Measurements from ENCODE around the gene C1QA.

The C1QA gene

GRCh38 chr1:22636927-22637326, 499 bp downstream of the C1QA start:
- no peaks in the 10 kb centered on the region for H3K9me2 ChIP-seq (ENCODE audit: low read depth, low read length)
- no peak overlapping the region for H3K9ac ChIP-seq (ENCODE audit: low read length)
- no peak overlapping the region for H2AFZ ChIP-seq (ENCODE audit: low read length)
- no peak overlapping the region for H3K4me3 ChIP-seq (ENCODE audit: low read depth, low read length, poor library complexity, severe bottlenecking)
- H4K20me1 ChIP-seq (ENCODE audit: insufficient read depth, low read length), result no peaks in the 10 kb centered on the region
- H3K79me2 ChIP-seq (ENCODE audit: insufficient read depth, low read length), result no peaks in the 10 kb centered on the region
- no peaks in the 10 kb centered on the region for H3K4me1 ChIP-seq (ENCODE audit: insufficient read depth, low read length, severe bottlenecking)
- H3K4me2 ChIP-seq (ENCODE audit: low read length), result no peak overlapping the region
- no peaks in the 10 kb centered on the region for H3K9me3 ChIP-seq (ENCODE audit: low read length)
- TF ChIP-seq EZH2 (IDR thresholded peaks at IDR 0.05; ENCODE audit: borderline replicate concordance, low read length) (no peak), CTCF (IDR thresholded peaks at IDR 0.05; ENCODE audit: low read length) (no peak)
- no peaks in the 10 kb centered on the region for H3K36me3 ChIP-seq (ENCODE audit: insufficient read depth, low read length)
- H3K27me3 ChIP-seq (ENCODE audit: insufficient read depth, low read length), result no peaks in the 10 kb centered on the region
- H3K27ac ChIP-seq (ENCODE audit: low read depth, low read length, poor library complexity, severe bottlenecking), result no peak overlapping the region
- H3F3A ChIP-seq (ENCODE audit: insufficient read depth, low read length), result no peaks in the 10 kb centered on the region

- Histone ChIP-seq H3K9me2 (ENCODE audit: low read depth, low read length) (no peaks in the 10 kb centered on the region), H3K27ac (ENCODE audit: low read depth, low read length, poor library complexity, severe bottlenecking) (no peak overlapping the region), H2AFZ (ENCODE audit: low read length) (no peak overlapping the region), H3K27me3 (ENCODE audit: insufficient read depth, low read length) (no peaks in the 10 kb centered on the region), H3K9ac (ENCODE audit: low read length) (no peak overlapping the region), H4K20me1 (ENCODE audit: insufficient read depth, low read length) (no peaks in the 10 kb centered on the region), H3K9me3 (ENCODE audit: low read length) (no peaks in the 10 kb centered on the region), H3K79me2 (ENCODE audit: insufficient read depth, low read length) (no peaks in the 10 kb centered on the region), H3K4me2 (ENCODE audit: low read length) (no peak overlapping the region), H3F3A (ENCODE audit: insufficient read depth, low read length) (no peaks in the 10 kb centered on the region), H3K4me3 (ENCODE audit: low read depth, low read length, poor library complexity, severe bottlenecking) (no peak overlapping the region), H3K4me1 (ENCODE audit: insufficient read depth, low read length, severe bottlenecking) (no peaks in the 10 kb centered on the region), H3K36me3 (ENCODE audit: insufficient read depth, low read length) (no peaks in the 10 kb centered on the region)
- no peak for TF ChIP-seq EZH2 (IDR thresholded peaks at IDR 0.05; ENCODE audit: borderline replicate concordance, low read length)
- no peak for TF ChIP-seq CTCF (IDR thresholded peaks at IDR 0.05; ENCODE audit: low read length)
Observed at GRCh38 chr1:22637907-22638445, 1.5 kb downstream of the C1QA start.

- Histone ChIP-seq H3K4me3 (ENCODE audit: low read depth, low read length, poor library complexity, severe bottlenecking) (no peak overlapping the region), H2AFZ (ENCODE audit: low read length) (no peak overlapping the region), H3K9ac (ENCODE audit: low read length) (no peak overlapping the region), H4K20me1 (ENCODE audit: insufficient read depth, low read length) (no peaks in the 10 kb centered on the region), H3K79me2 (ENCODE audit: insufficient read depth, low read length) (no peaks in the 10 kb centered on the region), H3F3A (ENCODE audit: insufficient read depth, low read length) (no peaks in the 10 kb centered on the region), H3K4me2 (ENCODE audit: low read length) (no peak overlapping the region), H3K4me1 (ENCODE audit: insufficient read depth, low read length, severe bottlenecking) (no peaks in the 10 kb centered on the region), H3K9me2 (ENCODE audit: low read depth, low read length) (no peaks in the 10 kb centered on the region), H3K36me3 (ENCODE audit: insufficient read depth, low read length) (no peaks in the 10 kb centered on the region), H3K9me3 (ENCODE audit: low read length) (no peaks in the 10 kb centered on the region), H3K27ac (ENCODE audit: low read depth, low read length, poor library complexity, severe bottlenecking) (no peak overlapping the region), H3K27me3 (ENCODE audit: insufficient read depth, low read length) (no peaks in the 10 kb centered on the region)
- no peak for TF ChIP-seq CTCF (IDR thresholded peaks at IDR 0.05; ENCODE audit: low read length)
- TF ChIP-seq EZH2 (IDR thresholded peaks at IDR 0.05; ENCODE audit: borderline replicate concordance, low read length), result no peak
Observed at GRCh38 chr1:22638476-22639234, 2.2 kb downstream of the C1QA start.
